Endodermal cell (in vitro differentiated cells): Measurements from ENCODE around the gene SND1. TPM values are rescaled to one million over a fixed set of nuclear protein-coding genes. Genes with fewer than 3 reads are reported as not detected.

Experiments used
- DNase-seq: peaks from one replicate; pipeline ENCODE4 v3.0.0-alpha.2; 2017
- H3K27ac ChIP-seq: 2 replicates; pipeline ENCODE4 v1.5.1; 2013; ENCODE audit warnings: mild to moderate bottlenecking, low read depth, low read length, moderate library complexity
- H3K27me3 ChIP-seq: 2 replicates; pipeline ENCODE4 v1.6.1; 2013; ENCODE audit warnings: mild to moderate bottlenecking, low read length, moderate library complexity; ENCODE audit not compliant: insufficient read depth, control insufficient read depth, poor library complexity, severe bottlenecking
- H3K36me3 ChIP-seq: 2 replicates; pipeline ENCODE4 v1.7.0; 2013; ENCODE audit warnings: mild to moderate bottlenecking, low read length, moderate library complexity; ENCODE audit not compliant: control insufficient read depth, insufficient read depth
- H3K4me1 ChIP-seq: one replicate; pipeline ENCODE4 v1.7.0; 2013; ENCODE audit warnings: low read length; ENCODE audit not compliant: control insufficient read depth, insufficient read depth
- H3K4me3 ChIP-seq: 2 replicates; pipeline ENCODE4 v1.5.1; 2013; ENCODE audit warnings: mild to moderate bottlenecking, low read length, moderate library complexity
- H3K9ac ChIP-seq: 2 replicates; pipeline ENCODE4 v1.6.1; 2013; ENCODE audit warnings: mild to moderate bottlenecking, low read length, moderate library complexity; ENCODE audit not compliant: poor library complexity, severe bottlenecking; ENCODE audit errors: extremely low read depth
- H3K9me3 ChIP-seq: 2 replicates; pipeline ENCODE4 v1.6.1; 2013; ENCODE audit warnings: mild to moderate bottlenecking, low read length, moderate library complexity; ENCODE audit not compliant: control insufficient read depth
- H3K27ac Mint-ChIP-seq: 2 replicates; pipeline ENCODE4 v1.8.0; 2020; ENCODE audit warnings: mixed read lengths
- H3K27me3 Mint-ChIP-seq: 2 replicates; pipeline ENCODE4 v1.8.0; 2021; ENCODE audit warnings: mild to moderate bottlenecking, mixed read lengths; ENCODE audit not compliant: insufficient read depth
- H3K36me3 Mint-ChIP-seq: 2 replicates; pipeline ENCODE4 v1.8.0; 2020; ENCODE audit warnings: low read depth, mixed read lengths
- H3K4me1 Mint-ChIP-seq: 2 replicates; pipeline ENCODE4 v1.8.0; 2020; ENCODE audit warnings: mixed read lengths
- H3K4me3 Mint-ChIP-seq: 2 replicates; pipeline ENCODE4 v1.8.0; 2020; ENCODE audit warnings: mild to moderate bottlenecking, moderate library complexity, mixed read lengths
- H3K9me3 Mint-ChIP-seq: 2 replicates; pipeline ENCODE4 v1.8.0; 2020; ENCODE audit warnings: mild to moderate bottlenecking, mixed read lengths
- CTCF ChIP-seq: fragments of 200-600 bp; sonication (generic); conservative IDR thresholded peaks from 2 replicates; pipeline ENCODE4 v1.5.0; 2021; ENCODE audit warnings: antibody characterized with exemption, mild to moderate bottlenecking
- WGBS, 2 experiments: methylation state at CpG; one replicate each; pipeline versions ENCODE4 v1.1.5 to v1.1.7; 2013; ENCODE audit warnings: missing lambda C conversion rate in 2 of 2, mixed read lengths in 1 of 2; ENCODE audit not compliant: insufficient coverage in 1 of 2, insufficient read length in 1 of 2; 5-methylcytosine and 5-hydroxymethylcytosine counted together
- total RNA-seq, 2 donors: library from RNA; stranded (reverse); fragmentation: NEBNext Ultra II Directional in 1 of 2; extraction: Animal tissue kit (Norgen Biotek cat#: 25700) in 1 of 2; gene quantifications; 2 replicates in 1 of 2; 3 replicates in 1 of 2; pipeline ENCODE4 v1.2.1, GENCODE V29; 2021

SND1 gene
- total RNA-seq, 2 donors from 2014 or later: 240 to 267 TPM

- Histone ChIP-seq H3K4me3 (no peak overlapping the region), H3K9ac (no peak overlapping the region), H3K36me3 (no peaks in the 10 kb centered on the region), H3K9me3 (no peaks in the 10 kb centered on the region), H3K27me3 (peaks cover 22% of the 10 kb centered on the region), H3K4me1 (peaks cover 10% of the 10 kb centered on the region), H3K27ac (no peak overlapping the region)
- Mint-ChIP-seq H3K4me3 (no peak overlapping the region), H3K9me3 (no peaks in the 10 kb centered on the region), H3K36me3 (no peaks in the 10 kb centered on the region), H3K4me1 (peaks cover 36% of the 10 kb centered on the region), H3K27ac (no peak overlapping the region), H3K27me3 (peaks cover 57% of the 10 kb centered on the region)
- no peak for TF ChIP-seq CTCF
- 87 to 100% methylated on average over 1 of the region's 1 CpG for WGBS, 2 experiments
- no peak for DNase-seq
Measured at GRCh38 chr7:127618775-127619174, 33.2 kb upstream of the SND1 start.

- H3K4me3 ChIP-seq: peak overlapping the region; percentile 79
Measured at GRCh38 chr7:127619681-127620405, 32.2 kb upstream of the SND1 start.

More at GRCh38 chr7:127619681-127620405, 32.2 kb upstream of the SND1 start:
- H3K27ac ChIP-seq: no peak overlapping the region
- Mint-ChIP-seq H3K27me3 (peaks cover 52% of the 10 kb centered on the region), H3K4me1 (peaks cover 36% of the 10 kb centered on the region), H3K9me3 (no peaks in the 10 kb centered on the region), H3K4me3 (peak overlapping the region; percentile 72), H3K27ac (peak overlapping the region; percentile 85), H3K36me3 (no peaks in the 10 kb centered on the region)
- no peaks in the 10 kb centered on the region for H3K9me3 ChIP-seq
- WGBS, 2 experiments: 20 to 29% methylated on average over 15 to 27 of the region's 27 CpGs
- peaks cover 10% of the 10 kb centered on the region for H3K4me1 ChIP-seq
- H3K27me3 ChIP-seq: peaks cover 20% of the 10 kb centered on the region
- TF ChIP-seq CTCF: peak; percentile 61
- peak; percentile 96 for DNase-seq
- H3K9ac ChIP-seq: no peak overlapping the region
- no peaks in the 10 kb centered on the region for H3K36me3 ChIP-seq
